ENCODE results near the gene COL5A1. TPM values are rescaled to one million over a fixed set of nuclear protein-coding genes. Genes with fewer than 3 reads are reported as not detected.

Gene COL5A1
- total RNA-seq, 1 donor from 2014 or later, result 99.6 TPM

- H3K27ac ChIP-seq, result no peak overlapping the region
- no peaks in the 10 kb centered on the region for H3K9me3 ChIP-seq
- no peaks in the 10 kb centered on the region for H3K4me1 ChIP-seq
- H3K4me3 ChIP-seq, result no peak overlapping the region
- no peaks in the 10 kb centered on the region for H3K36me3 ChIP-seq
- intact Hi-C loops (cut with DNase I), result no loop called here
- no peaks in the 10 kb centered on the region for H3K27me3 ChIP-seq
- TF ChIP-seq, protein P1, sequence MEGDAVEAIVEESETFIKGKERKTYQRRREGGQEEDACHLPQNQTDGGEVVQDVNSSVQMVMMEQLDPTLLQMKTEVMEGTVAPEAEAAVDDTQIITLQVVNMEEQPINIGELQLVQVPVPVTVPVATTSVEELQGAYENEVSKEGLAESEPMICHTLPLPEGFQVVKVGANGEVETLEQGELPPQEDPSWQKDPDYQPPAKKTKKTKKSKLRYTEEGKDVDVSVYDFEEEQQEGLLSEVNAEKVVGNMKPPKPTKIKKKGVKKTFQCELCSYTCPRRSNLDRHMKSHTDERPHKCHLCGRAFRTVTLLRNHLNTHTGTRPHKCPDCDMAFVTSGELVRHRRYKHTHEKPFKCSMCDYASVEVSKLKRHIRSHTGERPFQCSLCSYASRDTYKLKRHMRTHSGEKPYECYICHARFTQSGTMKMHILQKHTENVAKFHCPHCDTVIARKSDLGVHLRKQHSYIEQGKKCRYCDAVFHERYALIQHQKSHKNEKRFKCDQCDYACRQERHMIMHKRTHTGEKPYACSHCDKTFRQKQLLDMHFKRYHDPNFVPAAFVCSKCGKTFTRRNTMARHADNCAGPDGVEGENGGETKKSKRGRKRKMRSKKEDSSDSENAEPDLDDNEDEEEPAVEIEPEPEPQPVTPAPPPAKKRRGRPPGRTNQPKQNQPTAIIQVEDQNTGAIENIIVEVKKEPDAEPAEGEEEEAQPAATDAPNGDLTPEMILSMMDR (IDR thresholded peaks at IDR 0.05), result no peak
- peak in 1 of 2 donors; percentile 22 for DNase-seq (ENCODE audit: low spot score in 2 of 2)
These were observed 248.0 kb downstream of the COL5A1 start for GRCh38 chr9:134889386-134890154.

- TF ChIP-seq, protein P1 (IDR thresholded peaks at IDR 0.05), result no peak
- Histone ChIP-seq H3K36me3 (no peaks in the 10 kb centered on the region), H3K9me3 (no peaks in the 10 kb centered on the region), H3K4me3 (no peak overlapping the region), H3K27ac (no peak overlapping the region), H3K27me3 (no peaks in the 10 kb centered on the region), H3K4me1 (no peaks in the 10 kb centered on the region)
- intact Hi-C loops (cut with DNase I), result no loop called here
- DNase-seq (ENCODE audit: low spot score in 2 of 2), result no peak
These were observed 248.5 kb downstream of the COL5A1 start for GRCh38 chr9:134890155-134890495.

- H3K9me3 ChIP-seq, result no peaks in the 10 kb centered on the region
- no peak overlapping the region for H3K27ac ChIP-seq
- TF ChIP-seq, protein P1 (IDR thresholded peaks at IDR 0.05), result no peak
- H3K36me3 ChIP-seq, result no peaks in the 10 kb centered on the region
- H3K4me3 ChIP-seq, result no peak overlapping the region
- no peaks in the 10 kb centered on the region for H3K27me3 ChIP-seq
- peaks cover 0 to 2% of the 10 kb centered on the region in 2 donors for H3K4me1 ChIP-seq
- DNase-seq (ENCODE audit: low spot score in 2 of 2), result peak in 1 of 2 donors; percentile 48
- intact Hi-C loops (cut with DNase I), result no loop called here
These were observed 249.4 kb downstream of the COL5A1 start for GRCh38 chr9:134891053-134891452.

DNA sequence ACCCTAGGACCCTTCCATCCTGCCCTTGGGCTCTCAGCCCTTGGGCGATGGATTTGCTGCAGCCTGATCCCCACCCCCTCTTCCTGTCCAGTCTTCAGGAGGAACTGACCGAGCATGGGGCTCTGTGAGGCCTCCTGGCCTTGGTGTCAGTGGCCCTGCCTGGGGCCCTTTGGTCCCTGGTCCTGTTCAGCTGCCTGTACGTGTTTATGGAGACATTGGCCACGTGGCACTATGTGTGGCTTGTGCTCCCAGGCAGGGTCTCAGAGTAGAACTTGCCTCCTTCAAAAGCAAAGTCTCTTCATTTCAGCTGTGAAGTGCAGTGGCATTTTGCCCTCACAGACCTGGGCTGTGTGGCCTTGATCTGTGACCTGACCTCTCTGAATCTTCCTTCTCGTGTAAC lies 250.1 kb downstream of the COL5A1 start:
- TF ChIP-seq, protein P1 (IDR thresholded peaks at IDR 0.05), result no peak
- DNase-seq (ENCODE audit: low spot score in 2 of 2), result peak in 1 of 2 donors; percentile 63
- intact Hi-C loops (cut with DNase I), result no loop called here
- Histone ChIP-seq H3K27me3 (no peaks in the 10 kb centered on the region), H3K27ac (no peak overlapping the region), H3K4me3 (no peak overlapping the region), H3K36me3 (no peaks in the 10 kb centered on the region), H3K9me3 (no peaks in the 10 kb centered on the region), H3K4me1 (peaks cover 0 to 2% of the 10 kb centered on the region in 2 donors)

DNA sequence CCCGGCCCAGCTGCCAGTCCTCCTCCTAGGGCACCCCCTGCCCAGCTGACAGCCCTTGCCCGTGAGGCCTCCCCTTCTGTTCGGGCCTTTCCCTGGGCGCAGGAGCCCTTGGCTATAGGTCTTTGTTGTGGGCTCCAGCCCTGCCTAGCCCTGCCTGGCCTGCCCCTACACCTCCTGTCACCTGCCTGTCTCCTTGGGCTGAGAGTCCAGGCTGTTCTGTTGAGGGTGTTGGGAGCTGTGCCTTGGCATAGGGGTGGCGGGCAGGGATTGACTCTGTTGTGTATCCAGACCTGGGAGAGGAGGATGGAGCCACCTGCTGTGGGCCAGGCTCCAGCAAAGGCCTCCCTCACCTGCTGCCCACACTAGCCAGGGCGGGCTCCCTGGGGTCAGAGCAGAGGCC lies 250.6 kb downstream of the COL5A1 start:
- TF ChIP-seq, protein P1 (IDR thresholded peaks at IDR 0.05), result no peak

More for the DNA sequence above, 250.6 kb downstream of the COL5A1 start:
- intact Hi-C loops (cut with DNase I), result no loop called here
- peak in 1 of 2 donors; percentile 54 for DNase-seq (ENCODE audit: low spot score in 2 of 2)
- Histone ChIP-seq H3K27me3 (no peaks in the 10 kb centered on the region), H3K4me3 (no peak overlapping the region), H3K27ac (no peak overlapping the region), H3K36me3 (no peaks in the 10 kb centered on the region), H3K4me1 (peaks cover 0 to 2% of the 10 kb centered on the region in 2 donors), H3K9me3 (no peaks in the 10 kb centered on the region)
